Suprapubic skin (tissue), 4 donors: ENCODE measurements around the gene ITGAL. TPM values are rescaled to one million over a fixed set of nuclear protein-coding genes. Genes with fewer than 3 reads are reported as not detected.
A peak's percentile ranks its signal among the peaks of the same experiment; 100 is the strongest.

Experiments used
- DNase-seq, 2 donors: peaks; one replicate each; pipeline ENCODE4 v3.0.0-alpha.2; 2019; ENCODE audit warnings: low spot score in 2 of 2
- H3K27ac ChIP-seq: fragments of 200-600 bp; sonication (generic); one replicate; pipeline ENCODE4 v1.5.1; 2019
- H3K27me3 ChIP-seq: fragments of 200-600 bp; sonication (generic); one replicate; pipeline ENCODE4 v1.5.1; 2019
- H3K36me3 ChIP-seq: fragments of 200-600 bp; sonication (generic); one replicate; pipeline ENCODE4 v1.5.1; 2019
- H3K4me1 ChIP-seq: fragments of 200-600 bp; sonication (generic); one replicate; pipeline ENCODE4 v1.5.1; 2019
- H3K4me3 ChIP-seq: fragments of 200-600 bp; sonication (generic); one replicate; pipeline ENCODE4 v1.5.1; 2019; ENCODE audit warnings: mild to moderate bottlenecking
- H3K9me3 ChIP-seq: fragments of 200-600 bp; sonication (generic); one replicate; pipeline ENCODE4 v1.5.1; 2019
- EP300 ChIP-seq: sonication (generic); formaldehyde crosslinking; IDR thresholded peaks from one replicate; pipeline ENCODE4 v1.6.1; 2017; ENCODE audit warnings: antibody characterized with exemption
- POLR2A ChIP-seq, 2 donors: fragments of 450-650 bp; IDR thresholded peaks; one replicate each; pipeline ENCODE4 v1.6.1; 2017; ENCODE audit warnings: antibody characterized with exemption in 2 of 2, mild to moderate bottlenecking in 2 of 2, moderate library complexity in 2 of 2
- POLR2AphosphoS5 ChIP-seq, 3 donors: sonication (generic); formaldehyde crosslinking; IDR thresholded peaks; one replicate each; pipeline ENCODE4 v1.6.1; 2017; ENCODE audit warnings: antibody characterized with exemption in 3 of 3
- WGBS: methylation state at CpG from one replicate; pipeline ENCODE4 v1.1.5; 2018; 5-methylcytosine and 5-hydroxymethylcytosine counted together
- total RNA-seq, 4 donors: library from RNA; depleted of rRNA; stranded (reverse); fragments of >200 nt; gene quantifications; one replicate each; pipeline ENCODE4 v1.1.0, GENCODE V29; 2016
- TF ChIP-seq, protein P1 (sequence below), 2 donors: fragments of 200-600 bp in 1 of 2; fragments of 450-650 bp in 1 of 2; sonication (generic) in 1 of 2; IDR thresholded peaks; one replicate each; pipeline ENCODE4 v1.5.1; 2016 to 2019; ENCODE audit warnings: antibody characterized with exemption in 2 of 2, mild to moderate bottlenecking in 1 of 2, moderate library complexity in 1 of 2

The ITGAL gene
- total RNA-seq, 4 donors from 2014 or later, result 0.47 to 4.3 (median 1.9) TPM

DNA sequence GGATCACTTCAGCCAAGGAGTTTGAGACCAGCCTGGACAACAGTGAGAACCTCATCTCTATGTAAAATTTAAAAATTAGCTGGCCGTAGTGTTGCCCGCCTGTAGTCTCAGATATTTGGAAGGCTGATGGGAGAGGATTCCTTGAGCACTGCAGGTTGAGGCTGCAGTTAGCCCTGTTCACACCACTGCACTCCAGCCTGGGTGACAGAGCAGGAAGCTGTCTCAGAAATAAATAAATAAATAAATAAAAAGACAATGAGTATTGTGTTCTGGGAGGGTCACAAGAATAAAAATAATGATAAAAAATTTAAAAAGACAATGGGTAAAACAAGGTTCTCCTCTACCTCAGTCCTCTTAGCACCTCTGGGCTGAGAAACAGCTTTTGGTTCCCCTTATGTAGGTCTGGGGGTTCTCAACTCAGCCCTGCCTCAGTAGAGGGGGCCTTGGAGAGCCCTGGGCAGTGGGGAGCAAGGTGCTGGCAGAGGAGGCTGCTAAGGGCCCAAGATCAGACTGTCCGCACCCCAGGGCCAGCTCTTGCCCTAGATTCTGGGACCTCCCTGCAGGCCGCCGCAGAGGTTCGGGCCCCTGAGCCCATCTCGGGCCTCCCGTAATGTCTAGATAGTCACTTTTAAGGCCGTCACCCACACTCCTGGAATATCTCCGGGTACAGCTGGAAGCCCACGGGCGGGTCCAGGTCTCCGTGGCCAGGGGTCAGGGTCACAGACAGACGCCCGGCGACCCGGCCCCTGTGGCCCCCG lies 82.2 kb downstream of the ITGAL start:
- Histone ChIP-seq H3K27ac (no peak overlapping the region), H3K9me3 (no peaks in the 10 kb centered on the region), H3K4me1 (peaks cover 38% of the 10 kb centered on the region), H3K36me3 (peaks cover 31% of the 10 kb centered on the region), H3K4me3 (no peak overlapping the region), H3K27me3 (no peaks in the 10 kb centered on the region)
- WGBS, result 96% methylated on average over 18 of the region's 18 CpGs
- no peak for DNase-seq
- TF ChIP-seq, protein P1, sequence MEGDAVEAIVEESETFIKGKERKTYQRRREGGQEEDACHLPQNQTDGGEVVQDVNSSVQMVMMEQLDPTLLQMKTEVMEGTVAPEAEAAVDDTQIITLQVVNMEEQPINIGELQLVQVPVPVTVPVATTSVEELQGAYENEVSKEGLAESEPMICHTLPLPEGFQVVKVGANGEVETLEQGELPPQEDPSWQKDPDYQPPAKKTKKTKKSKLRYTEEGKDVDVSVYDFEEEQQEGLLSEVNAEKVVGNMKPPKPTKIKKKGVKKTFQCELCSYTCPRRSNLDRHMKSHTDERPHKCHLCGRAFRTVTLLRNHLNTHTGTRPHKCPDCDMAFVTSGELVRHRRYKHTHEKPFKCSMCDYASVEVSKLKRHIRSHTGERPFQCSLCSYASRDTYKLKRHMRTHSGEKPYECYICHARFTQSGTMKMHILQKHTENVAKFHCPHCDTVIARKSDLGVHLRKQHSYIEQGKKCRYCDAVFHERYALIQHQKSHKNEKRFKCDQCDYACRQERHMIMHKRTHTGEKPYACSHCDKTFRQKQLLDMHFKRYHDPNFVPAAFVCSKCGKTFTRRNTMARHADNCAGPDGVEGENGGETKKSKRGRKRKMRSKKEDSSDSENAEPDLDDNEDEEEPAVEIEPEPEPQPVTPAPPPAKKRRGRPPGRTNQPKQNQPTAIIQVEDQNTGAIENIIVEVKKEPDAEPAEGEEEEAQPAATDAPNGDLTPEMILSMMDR (IDR thresholded peaks at IDR 0.05), result no peak
- TF ChIP-seq POLR2AphosphoS5 (IDR thresholded peaks at IDR 0.05), result no peak

DNA sequence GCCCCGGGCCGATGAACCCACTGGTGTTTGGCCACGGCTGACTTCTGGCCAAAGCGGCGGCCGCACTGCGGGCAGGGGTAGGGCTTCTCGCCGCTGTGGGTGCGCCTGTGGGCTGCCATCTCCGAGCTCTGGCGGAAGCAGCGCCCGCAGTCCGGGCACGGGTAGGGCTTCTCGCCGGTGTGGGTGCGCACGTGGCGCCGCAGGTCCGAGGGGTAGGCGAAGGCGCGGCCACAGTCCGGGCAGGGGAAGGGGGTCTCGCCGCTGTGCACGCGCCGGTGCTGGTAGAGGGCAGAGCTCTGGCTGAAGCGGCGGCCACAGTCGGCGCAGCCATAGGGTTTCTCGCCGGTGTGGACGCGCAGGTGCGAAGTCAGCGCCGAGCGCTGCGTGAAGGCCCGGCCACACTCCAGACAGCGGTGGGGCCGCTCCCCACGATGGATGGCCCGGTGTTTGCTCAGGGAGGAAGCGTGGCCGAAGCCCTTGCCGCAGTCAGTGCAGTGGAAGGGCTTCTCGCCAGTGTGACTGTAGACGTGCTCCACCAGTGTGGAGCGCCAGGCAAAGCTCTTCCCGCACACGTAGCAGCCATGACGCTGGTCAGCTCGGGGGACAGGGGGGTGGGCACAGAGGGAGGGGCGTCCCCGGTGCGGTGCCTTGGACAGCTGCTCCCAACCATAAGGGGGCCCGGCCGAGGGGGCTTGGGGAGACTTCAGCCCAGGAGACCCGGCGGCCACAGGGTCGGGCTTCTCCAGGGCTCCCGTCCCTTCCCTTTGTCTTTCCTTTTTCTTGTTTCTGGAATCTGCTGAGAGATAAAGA lies 83.0 kb downstream of the ITGAL start:
- no peaks in the 10 kb centered on the region for H3K9me3 ChIP-seq
- no peak overlapping the region for H3K27ac ChIP-seq
- WGBS, result 96% methylated on average over 29 of the region's 69 CpGs
- H3K36me3 ChIP-seq, result peaks cover 31% of the 10 kb centered on the region
- peaks cover 38% of the 10 kb centered on the region for H3K4me1 ChIP-seq
- H3K27me3 ChIP-seq, result no peaks in the 10 kb centered on the region
- no peak for DNase-seq
- no peak for TF ChIP-seq EP300
- TF ChIP-seq POLR2A (IDR thresholded peaks at IDR 0.05), result no peak
- TF ChIP-seq, protein P1 (IDR thresholded peaks at IDR 0.05), result no peak
- no peak for TF ChIP-seq POLR2AphosphoS5 (IDR thresholded peaks at IDR 0.05)
- H3K4me3 ChIP-seq, result no peak overlapping the region

DNA sequence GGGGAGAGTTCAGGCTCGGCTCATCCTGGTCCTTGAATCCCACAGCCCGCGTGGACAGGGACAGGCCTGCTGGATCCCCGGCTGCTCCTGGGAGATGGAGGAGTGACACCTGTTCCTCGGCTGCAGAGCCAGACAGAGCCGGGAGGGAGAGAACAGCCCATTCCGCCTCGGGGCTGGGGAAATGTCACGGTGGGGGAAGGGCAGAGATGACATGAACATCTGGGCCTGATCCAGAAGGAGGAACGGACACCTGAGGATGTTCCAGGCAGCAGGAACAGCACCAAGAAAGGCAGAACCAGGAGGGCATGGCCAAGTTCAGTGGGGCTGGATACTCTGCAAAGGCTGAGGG lies 83.6 kb downstream of the ITGAL start:
- TF ChIP-seq POLR2AphosphoS5 (IDR thresholded peaks at IDR 0.05) (no peak), POLR2A (IDR thresholded peaks at IDR 0.05) (no peak), EP300 (no peak)
- TF ChIP-seq, protein P1 (IDR thresholded peaks at IDR 0.05), result no peak
- no peaks in the 10 kb centered on the region for H3K27me3 ChIP-seq
- H3K4me1 ChIP-seq, result peaks cover 43% of the 10 kb centered on the region
- no peaks in the 10 kb centered on the region for H3K9me3 ChIP-seq
- no peak overlapping the region for H3K27ac ChIP-seq
- WGBS, result 58% methylated on average over 6 of the region's 10 CpGs
- peaks cover 31% of the 10 kb centered on the region for H3K36me3 ChIP-seq
- no peak for DNase-seq
- no peak overlapping the region for H3K4me3 ChIP-seq

DNA sequence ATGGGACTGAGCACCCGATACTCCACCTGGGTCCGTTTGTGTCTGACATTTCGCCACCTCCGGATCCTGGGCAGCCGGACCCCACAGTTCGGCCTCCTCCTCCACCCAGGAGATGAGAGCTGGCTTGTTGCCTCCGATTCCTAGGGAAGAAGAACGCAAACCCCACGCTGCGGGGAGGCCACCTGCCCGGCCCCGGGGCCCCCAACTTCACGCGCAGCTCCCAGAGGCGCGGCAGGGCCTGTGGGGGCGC lies 85.1 kb downstream of the ITGAL start:
- Histone ChIP-seq H3K27ac (peak overlapping the region; percentile 93), H3K9me3 (no peaks in the 10 kb centered on the region), H3K4me1 (peaks cover 44% of the 10 kb centered on the region), H3K36me3 (peaks cover 31% of the 10 kb centered on the region), H3K27me3 (no peaks in the 10 kb centered on the region), H3K4me3 (peak overlapping the region; percentile 96)
- TF ChIP-seq EP300 (no peak), POLR2AphosphoS5 (IDR thresholded peaks at IDR 0.05) (no peak), POLR2A (IDR thresholded peaks at IDR 0.05) (no peak)
- TF ChIP-seq, protein P1 (IDR thresholded peaks at IDR 0.05), result no peak
- no peak for DNase-seq
- WGBS, result no CpG with 5 or more reads among the region's 17 CpGs

DNA sequence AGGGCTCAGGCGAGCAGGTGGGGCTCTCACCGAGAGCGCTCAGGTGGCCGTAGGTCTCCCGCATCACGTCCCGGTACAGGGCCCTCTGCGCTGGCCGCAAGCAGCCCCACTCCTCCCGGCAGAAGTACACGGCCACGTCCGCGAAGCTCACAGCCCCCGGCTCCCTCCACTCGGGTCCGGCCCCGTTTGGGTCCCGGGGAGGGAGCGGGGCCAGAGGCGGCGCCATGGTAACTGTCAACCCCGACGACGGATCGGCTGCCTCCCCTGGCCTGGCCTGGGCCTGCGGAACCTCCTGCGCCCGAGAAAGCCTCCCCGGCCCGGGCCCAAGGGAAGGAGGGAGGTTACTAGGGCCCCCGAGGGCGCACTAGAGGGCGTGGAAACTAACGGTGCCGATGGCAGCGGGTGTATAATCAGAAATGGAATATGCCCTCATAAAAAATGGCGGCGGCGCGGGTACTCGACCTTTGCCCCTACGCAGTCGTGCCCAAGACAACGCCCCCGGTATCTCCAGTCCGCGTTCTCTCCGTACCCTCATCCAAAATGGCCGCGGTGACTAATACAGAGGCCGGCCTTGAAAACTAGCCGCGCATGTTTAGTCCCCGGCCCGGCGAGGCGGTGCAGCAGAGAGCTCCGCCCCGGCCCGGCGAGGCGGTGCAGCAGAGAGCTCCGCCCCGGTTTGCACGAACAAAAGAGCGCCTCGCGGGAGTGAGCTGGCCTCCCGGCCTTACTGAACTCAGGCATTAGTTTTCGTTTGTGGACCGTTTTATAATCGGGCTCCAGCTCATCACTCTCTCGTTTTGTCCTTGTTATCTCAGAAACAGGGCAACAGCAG lies 85.6 kb downstream of the ITGAL start, which contains the start of gene ZNF764:
ZNF764 (minus strand) TSS at position 418 of the 832 bp plus-strand sequence; CDS start at position 226, 192 bp downstream.
- peak within 1 kb of the TSS; percentile 93 for H3K27ac ChIP-seq
- peaks cover 26% of the 10 kb centered on the region for H3K36me3 ChIP-seq
- no peak for TF ChIP-seq EP300
- no peak for TF ChIP-seq POLR2A (IDR thresholded peaks at IDR 0.05)
- TF ChIP-seq, protein P1 (IDR thresholded peaks at IDR 0.05), result no peak
- TF ChIP-seq POLR2AphosphoS5 (IDR thresholded peaks at IDR 0.05), result peak in 2 of 3 donors; percentile 49 to 58
- 0% methylated on average over 9 of the region's 74 CpGs for WGBS
- H3K27me3 ChIP-seq, result no peaks in the 10 kb centered on the region
- H3K9me3 ChIP-seq, result no peaks in the 10 kb centered on the region
- H3K4me1 ChIP-seq, result peaks cover 42% of the 10 kb centered on the region
- peak; percentile 99 for DNase-seq
- H3K4me3 ChIP-seq, result peak within 1 kb of the TSS; percentile 96
